CD4-positive, alpha-beta T cell treated with Interleukin-17A for 4 hours (primary cell): ENCODE results near the gene C20orf204.
A peak's percentile ranks its signal among the peaks of the same experiment; 100 is the strongest.

Experiments
- DNase-seq: peaks from one replicate; pipeline ENCODE4 v3.0.0-alpha.2; 2020; ENCODE audit warnings: mixed read lengths

The C20orf204 gene

GRCh38 chr20:64056889-64057627, 21.1 kb downstream of the C20orf204 start:
- peak; percentile 25 for DNase-seq

DNA sequence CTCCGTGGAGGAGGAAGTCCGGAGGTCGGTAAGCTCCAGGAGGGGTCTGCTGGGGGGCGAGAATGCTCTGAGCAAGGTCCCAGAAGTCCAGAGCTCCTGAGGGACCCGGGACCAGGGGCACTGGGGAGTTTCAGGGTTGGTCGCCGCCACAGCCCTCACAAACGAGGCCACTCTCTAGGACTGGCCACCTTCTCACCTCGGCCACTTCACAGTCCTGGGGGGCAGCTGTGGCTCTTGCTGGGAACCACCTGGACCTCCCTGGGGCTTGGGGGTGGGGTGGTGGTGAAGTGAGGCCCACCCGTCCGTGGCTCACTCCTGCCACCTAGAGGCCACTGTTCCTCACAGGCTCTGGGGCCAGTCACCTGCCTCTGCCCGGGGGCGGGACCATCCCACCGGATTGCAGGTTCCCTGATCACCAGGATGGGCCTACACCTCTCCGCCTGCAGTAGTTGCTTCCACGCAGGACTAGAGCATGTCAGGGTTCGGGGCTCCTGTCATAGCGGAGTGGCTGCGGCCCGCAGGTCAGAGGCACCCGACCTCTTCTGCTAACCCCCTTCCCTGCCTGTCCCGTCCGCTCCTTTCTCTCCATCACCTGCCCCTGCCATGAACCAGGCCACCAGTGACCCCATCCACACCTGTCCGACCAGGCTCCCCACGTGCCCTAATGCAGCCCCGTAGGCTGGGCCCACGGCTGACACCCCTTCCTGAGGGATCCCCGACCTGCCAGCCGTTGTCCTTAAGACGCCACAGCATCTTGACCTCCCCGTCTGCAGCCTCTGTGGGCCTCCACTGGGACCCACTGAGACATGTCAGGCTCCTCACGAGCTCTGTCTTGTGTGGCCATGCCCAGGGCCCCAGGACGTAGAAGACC, 21.9 kb downstream of the C20orf204 start:
- DNase-seq, result peak; percentile 90

GRCh38 chr20:64058536-64058935, 22.6 kb downstream of the C20orf204 start:
- DNase-seq, result no peak

DNA sequence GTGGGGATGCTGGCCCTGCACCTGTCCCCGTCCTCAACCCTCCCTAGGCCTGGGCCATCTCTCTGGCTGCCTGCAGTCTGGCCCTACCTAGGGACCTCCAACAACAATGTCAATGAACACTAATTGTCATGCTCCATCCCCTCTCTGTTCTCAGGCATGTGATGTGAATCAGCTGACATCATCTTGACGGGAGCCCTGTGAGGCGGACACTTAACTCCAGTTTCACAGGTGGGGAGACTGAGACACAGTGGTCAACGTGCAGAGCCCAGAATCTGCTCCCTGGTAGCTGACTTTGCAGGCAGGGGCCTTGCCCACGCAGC, 26.3 kb downstream of the C20orf204 start:
- DNase-seq, result no peak

GRCh38 chr20:64062596-64063388, 26.8 kb downstream of the C20orf204 start, which contains the start of gene TCEA2:
Gene TCEA2 (plus strand): TSS chr20:64063198. CDS start chr20:64063313, 115 bp downstream.
- peak; percentile 97 for DNase-seq

DNA sequence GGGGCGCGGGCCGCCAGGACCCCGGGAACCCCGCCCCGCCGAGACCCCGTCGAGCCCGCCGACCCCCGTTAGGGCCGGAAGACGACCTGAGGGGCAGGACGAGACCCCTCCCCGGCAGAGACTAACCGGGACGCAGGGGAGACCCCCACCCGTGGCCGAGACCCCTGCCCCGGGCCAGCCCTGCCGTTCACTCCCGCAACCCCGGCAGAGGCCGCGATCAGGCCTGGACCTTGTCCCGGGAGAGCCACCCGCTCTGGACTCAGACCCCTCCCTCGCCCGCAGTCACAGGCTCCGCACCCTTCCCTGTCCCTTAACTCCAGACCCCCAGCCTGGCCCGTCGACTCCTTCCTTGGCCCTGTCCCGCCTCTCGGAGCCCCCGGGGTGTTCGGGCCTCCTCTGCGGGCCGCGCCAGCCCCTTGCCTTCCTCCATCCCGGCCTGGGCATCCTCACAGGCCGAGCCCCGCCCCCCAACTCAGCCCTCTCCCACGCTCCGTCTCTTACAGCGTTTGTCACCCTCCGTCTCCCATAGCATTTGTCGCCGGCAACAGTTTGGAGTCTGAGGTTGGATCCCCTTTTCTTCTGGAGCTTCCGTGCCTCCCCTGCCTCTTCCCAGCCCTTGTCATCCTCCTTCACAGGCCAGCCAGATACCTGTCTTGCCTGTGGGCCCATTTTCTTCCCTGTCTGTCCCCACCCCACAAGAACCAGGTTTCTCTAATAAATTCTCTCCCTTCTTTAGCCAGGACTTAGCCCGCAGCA, 27.6 kb downstream of the C20orf204 start:
- DNase-seq, result peak; percentile 35

GRCh38 chr20:64064145-64064698, 28.2 kb downstream of the C20orf204 start:
- no peak for DNase-seq

- peak; percentile 37 for DNase-seq
These were observed 29.3 kb downstream of the C20orf204 start for GRCh38 chr20:64065062-64065973.

GRCh38 chr20:64065974-64066343, 30.0 kb downstream of the C20orf204 start:
- peak; percentile 59 for DNase-seq

DNA sequence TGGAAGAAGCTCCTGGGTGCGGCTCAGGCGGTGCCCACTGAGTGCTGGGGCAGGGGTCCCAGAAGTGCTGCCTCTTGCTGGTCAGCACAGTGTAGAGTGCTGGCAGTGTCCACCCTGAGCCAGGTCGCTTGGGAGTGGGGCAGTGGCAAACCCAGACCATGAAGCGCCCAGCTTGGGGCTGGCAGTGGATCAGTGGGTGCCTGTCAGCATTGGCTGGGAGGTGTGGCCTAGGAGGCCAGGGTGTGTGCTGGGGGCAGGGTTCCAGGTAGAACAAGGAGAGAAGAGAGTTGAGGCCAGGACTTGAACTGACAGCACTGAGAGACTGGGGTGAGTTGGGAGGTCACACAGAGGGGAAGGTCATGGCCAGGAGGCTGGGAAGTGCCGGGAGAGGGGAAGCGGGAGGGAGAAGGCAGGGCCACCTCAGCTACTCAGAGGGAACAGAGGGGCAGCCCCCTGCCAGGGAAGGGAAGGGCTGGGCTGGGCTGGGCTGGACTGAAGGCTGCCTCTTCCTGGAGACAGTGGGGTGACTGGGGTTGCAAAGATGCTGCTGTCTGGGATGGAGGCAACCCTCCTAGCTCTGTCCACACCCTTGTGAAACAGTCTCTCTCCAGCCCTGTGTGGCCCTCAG, 31.1 kb downstream of the C20orf204 start:
- DNase-seq, result no peak

DNA sequence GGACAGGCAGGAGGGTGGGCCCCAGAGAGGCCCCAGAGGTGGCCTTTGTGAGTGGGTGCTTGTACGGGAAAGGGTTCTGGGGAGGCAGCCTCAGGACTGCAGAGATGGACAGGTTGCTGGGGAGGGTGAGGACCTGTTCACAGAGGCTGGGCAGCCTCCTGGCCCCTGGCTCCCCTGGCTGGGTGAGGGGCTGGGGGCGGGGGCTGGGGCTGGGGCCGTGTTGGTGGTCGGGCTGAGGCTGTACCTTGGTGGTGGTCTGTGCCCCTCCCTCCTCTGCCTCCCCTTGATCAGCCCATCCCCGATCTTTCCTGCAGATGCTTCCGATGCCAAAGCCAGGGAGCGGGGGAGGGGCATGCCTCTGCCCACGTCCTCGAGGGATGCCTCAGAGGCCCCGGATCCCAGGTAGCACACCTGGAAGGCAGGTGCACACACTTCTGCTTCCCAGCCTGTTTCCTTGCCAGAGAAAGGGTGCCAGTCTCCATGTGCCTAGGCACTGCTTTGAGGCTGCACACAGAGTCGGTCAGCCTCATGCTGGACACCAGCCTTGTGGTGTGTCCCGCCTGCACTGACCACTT, 31.8 kb downstream of the C20orf204 start:
- DNase-seq, result no peak

DNA sequence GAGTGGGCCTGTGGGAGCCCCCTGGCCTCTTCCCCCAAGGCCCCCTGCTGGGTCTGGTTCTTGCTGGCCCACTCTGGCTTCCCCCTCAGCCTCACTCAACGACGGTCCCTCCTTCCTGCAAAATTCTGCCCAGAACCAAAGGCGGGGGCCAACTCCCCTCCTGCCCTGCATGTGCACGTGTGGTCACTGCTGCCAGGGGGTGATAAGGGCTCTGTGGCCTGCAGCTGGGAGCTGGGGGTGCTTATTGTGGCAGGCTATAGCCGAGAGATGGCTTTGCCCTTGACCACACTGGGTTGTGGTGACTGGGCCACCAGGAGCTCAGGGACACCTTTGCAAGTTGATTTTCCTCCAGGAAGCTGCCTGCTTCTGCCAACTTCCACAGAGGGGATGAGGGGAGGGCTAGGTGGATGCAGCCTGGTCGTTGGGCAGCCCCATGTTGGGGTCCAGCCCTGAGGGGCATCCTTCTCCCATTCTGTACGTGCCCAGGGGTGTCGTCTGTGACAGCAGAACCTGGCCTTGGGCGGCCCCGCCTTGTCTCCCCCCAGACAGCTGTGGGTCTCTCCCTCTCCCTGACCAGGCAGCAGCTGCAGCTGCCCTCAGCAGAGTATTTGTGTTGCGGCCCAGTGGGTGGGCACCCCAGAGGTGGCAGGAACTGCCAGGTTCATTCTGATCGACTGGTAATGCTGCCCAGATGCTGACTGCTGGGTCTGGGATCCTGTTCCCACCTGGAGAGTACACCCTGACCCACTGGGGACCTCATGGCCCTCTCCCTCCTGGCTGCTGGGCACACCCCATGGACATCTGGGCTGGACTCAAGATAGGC, 32.6 kb downstream of the C20orf204 start:
- no peak for DNase-seq

GRCh38 chr20:64069209-64069613, 33.2 kb downstream of the C20orf204 start:
- DNase-seq, result no peak

- DNase-seq, result peak; percentile 42
These were observed 33.7 kb downstream of the C20orf204 start for GRCh38 chr20:64069614-64070243.

DNA sequence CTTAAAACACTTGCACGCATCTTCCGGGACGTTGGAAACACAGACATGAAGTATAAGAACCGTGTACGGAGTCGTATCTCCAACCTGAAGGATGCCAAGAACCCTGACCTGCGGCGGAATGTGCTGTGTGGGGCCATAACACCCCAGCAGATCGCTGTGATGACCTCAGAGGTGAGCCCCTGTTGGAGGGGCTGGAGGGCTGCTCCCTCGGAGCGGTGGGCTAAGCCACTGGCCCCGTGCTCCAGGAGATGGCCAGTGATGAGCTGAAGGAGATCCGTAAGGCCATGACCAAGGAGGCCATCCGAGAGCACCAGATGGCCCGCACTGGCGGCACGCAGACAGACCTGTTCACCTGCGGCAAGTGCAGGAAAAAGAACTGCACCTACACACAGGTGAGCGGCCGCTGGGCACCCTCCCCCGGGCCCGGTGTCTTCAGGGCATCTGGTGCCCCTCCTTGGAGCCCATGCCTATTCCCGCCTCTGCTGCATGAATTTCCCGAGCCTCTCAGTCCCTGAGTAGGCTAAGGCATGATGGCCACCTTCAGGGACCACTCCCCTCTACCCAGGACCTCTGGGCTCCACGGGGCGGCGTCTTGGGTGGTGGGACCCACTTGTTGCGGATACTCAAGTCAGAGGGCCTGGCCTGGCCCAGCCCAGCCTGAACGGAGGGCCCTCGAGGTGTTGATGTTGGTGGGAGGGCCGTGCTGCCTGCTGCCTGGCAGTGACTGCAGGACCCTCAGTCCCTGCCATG, 34.4 kb downstream of the C20orf204 start:
- no peak for DNase-seq

DNA sequence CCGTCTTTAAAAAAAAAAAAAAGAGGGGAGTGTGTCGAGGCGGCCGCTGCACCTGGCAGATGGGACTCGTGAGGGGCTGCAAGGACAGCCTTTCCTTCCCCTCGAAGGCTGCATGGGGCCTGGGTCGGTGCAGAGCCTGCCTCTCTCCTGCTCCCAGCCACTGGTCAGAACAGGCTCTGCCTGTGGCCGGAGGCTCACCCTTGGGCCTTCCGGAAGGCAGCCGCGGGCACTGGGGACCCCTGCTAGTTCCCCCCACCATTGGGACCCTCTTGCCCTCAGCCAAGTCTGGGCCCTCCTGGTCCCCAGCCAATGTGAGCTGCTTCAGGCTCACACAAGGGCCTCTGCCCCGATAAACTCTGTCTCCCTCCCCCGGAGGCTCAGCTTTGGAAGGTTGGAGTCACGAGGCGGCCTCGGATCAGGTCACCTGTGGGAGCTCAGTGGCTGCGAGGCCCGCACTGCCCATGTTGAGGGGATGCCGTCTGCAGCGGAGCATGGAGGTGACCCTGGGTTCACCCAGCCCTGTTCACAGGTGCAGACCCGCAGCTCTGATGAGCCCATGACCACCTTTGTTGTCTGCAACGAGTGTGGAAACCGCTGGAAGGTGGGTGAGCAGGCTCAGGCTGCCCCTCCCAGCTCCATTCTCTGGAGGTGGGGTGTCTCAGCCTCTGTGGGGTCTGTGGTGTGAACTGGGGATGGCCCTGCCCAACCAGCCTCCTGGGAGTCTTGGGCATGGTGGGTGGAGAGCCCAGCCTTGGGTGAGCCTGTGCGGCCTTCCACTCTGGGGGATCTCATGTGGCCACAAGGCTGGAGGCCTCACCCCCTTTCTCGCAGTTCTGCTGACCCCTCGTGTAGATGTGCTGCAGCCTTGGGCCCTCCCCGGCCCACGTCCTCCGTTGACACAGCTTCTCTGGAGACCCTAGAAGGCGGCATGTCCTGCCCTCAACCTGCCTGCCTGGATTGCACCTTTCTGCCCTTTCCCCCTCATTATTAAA, 35.7 kb downstream of the C20orf204 start:
- no peak for DNase-seq
